GM12878 (cell line): Measurements from ENCODE around the gene CCZ1B. TPM values are rescaled to one million over a fixed set of nuclear protein-coding genes. Genes with fewer than 3 reads are reported as not detected.

Source experiments
- ATAC-seq: fragments of 200-7000 bp; cut with Tn5 transposase; 3 replicates; pipeline ENCODE4 v1.9.1; 2020; ENCODE audit warnings: mild to moderate bottlenecking, moderate library complexity
- BruUV-seq: library from RNA; stranded (reverse); fragments of 400-500 nt; replicated peaks from 2 replicates; lab custom pipeline; 2021; lab: Mats Ljungman, UMichigan
- CTCF ChIA-PET: fragments of 300-600 bp; sonication (Branson Sonifier 250); formaldehyde crosslinking; extraction: SDS; loops from one replicate; lab custom pipeline; 2021; ENCODE audit warnings: inconsistent platforms; lab: Yijun Ruan, JAX
- POLR2A ChIA-PET: fragments of 350-600 bp; formaldehyde crosslinking; extraction: SDS; loops from one replicate; lab custom pipeline; 2021; ENCODE audit warnings: inconsistent platforms; lab: Charles Lee
- RAD21 ChIA-PET: fragments of 300-600 bp; sonication (Branson Sonifier 250); formaldehyde crosslinking; loops from one replicate; lab custom pipeline; 2023; ENCODE audit warnings: antibody characterized with exemption; ENCODE audit not compliant: unreplicated experiment; lab: Charles Lee
- SMC1A ChIA-PET: fragments of 300-600 bp; sonication (Branson Sonifier 250); formaldehyde crosslinking; loops from one replicate; lab custom pipeline; 2023; ENCODE audit not compliant: unreplicated experiment, uncharacterized antibody; lab: Charles Lee
- DNase-seq: peaks from one replicate; pipeline ENCODE4 v3.0.0-alpha.2; 2011; ENCODE audit warnings: low read depth, low spot score
- FAIRE-seq: peaks from 3 replicates; lab custom pipeline; 2011; peaks lifted over from hg19 to GRCh38; lab: Jason Lieb, UNC
- H2AFZ ChIP-seq: 2 replicates; pipeline ENCODE4 v1.6.0; 2011; ENCODE audit warnings: low read depth, low read length, control low read depth; ENCODE audit not compliant: control insufficient read depth
- H3K27ac ChIP-seq: 2 replicates; pipeline ENCODE4 v1.5.1; 2011; ENCODE audit warnings: control low read depth; ENCODE audit not compliant: control insufficient read depth, insufficient read depth
- H3K27me3 ChIP-seq, 2 experiments: replicated peaks in 1 of 2; 2 replicates each; pipeline versions ENCODE4 v1.6.0 to v1.6.1; 2011; ENCODE audit warnings: low read length in 1 of 2; ENCODE audit not compliant: control insufficient read depth in 2 of 2, insufficient read depth in 2 of 2
- H3K36me3 ChIP-seq, 2 experiments: 2 replicates each; pipeline ENCODE4 v1.5.1; 2011; ENCODE audit warnings: low read length in 1 of 2; ENCODE audit not compliant: control insufficient read depth in 2 of 2, insufficient read depth in 2 of 2
- H3K4me1 ChIP-seq: 2 replicates; pipeline ENCODE4 v1.6.1; 2011; ENCODE audit warnings: mild to moderate bottlenecking, low read length, moderate library complexity, mixed read lengths; ENCODE audit not compliant: control insufficient read depth, insufficient read depth
- H3K4me2 ChIP-seq: 2 replicates; pipeline ENCODE4 v1.6.0; 2011; ENCODE audit warnings: control low read depth; ENCODE audit not compliant: control insufficient read depth, insufficient read depth
- H3K4me3 ChIP-seq: fragments of 200-600 bp; sonication (generic); 2 replicates; pipeline ENCODE4 v1.5.1; 2016
- H3K79me2 ChIP-seq: 2 replicates; pipeline ENCODE4 v1.6.0; 2011; ENCODE audit warnings: low read length; ENCODE audit not compliant: control insufficient read depth, insufficient read depth
- H3K9ac ChIP-seq: 2 replicates; pipeline ENCODE4 v1.8.0; 2011; ENCODE audit warnings: low read length, control low read depth, mixed read lengths; ENCODE audit not compliant: control insufficient read depth, insufficient read depth
- H3K9me3 ChIP-seq: replicated peaks from 3 replicates; pipeline ENCODE4 v1.5.1; 2011; ENCODE audit warnings: mild to moderate bottlenecking, low read length; ENCODE audit not compliant: control insufficient read depth, insufficient read depth
- H4K20me1 ChIP-seq: 2 replicates; pipeline ENCODE4 v1.6.0; 2011; ENCODE audit not compliant: control insufficient read depth, insufficient read depth
- BMI1 ChIP-seq: fragments of 450-650 bp; IDR thresholded peaks from 2 replicates; pipeline ENCODE4 v1.6.1; 2016; ENCODE audit warnings: mild to moderate bottlenecking, moderate library complexity, borderline replicate concordance
- ESRRA ChIP-seq: IDR thresholded peaks from 2 replicates; pipeline ENCODE4 v1.6.1; 2012; ENCODE audit warnings: mild to moderate bottlenecking, low read length, improper control_type of control experiment
- MXI1 ChIP-seq: fragments of 150-350 bp; IDR thresholded peaks from 2 replicates; pipeline ENCODE4 v1.6.1; 2011; ENCODE audit warnings: low read depth, mild to moderate bottlenecking, inconsistent platforms, low read length, improper control_type of control experiment
- PBX3 ChIP-seq: IDR thresholded peaks from 2 replicates; pipeline ENCODE4 v1.6.1; 2011; ENCODE audit warnings: mild to moderate bottlenecking, low read depth, low read length, moderate library complexity; ENCODE audit not compliant: insufficient replicate concordance
- REST ChIP-seq: IDR thresholded peaks from 2 replicates; pipeline ENCODE4 v1.6.1; 2012; ENCODE audit warnings: mild to moderate bottlenecking, low read depth, low read length
- WGBS: methylation state at CpG from one replicate; pipeline ENCODE4 v1.1.6; 2016; ENCODE audit warnings: low lambda C conversion rate; ENCODE audit not compliant: insufficient replicate concordance, insufficient coverage; ENCODE audit errors: missing lambda C conversion rate; 5-methylcytosine and 5-hydroxymethylcytosine counted together
- in situ Hi-C: fragments of 300-500 bp; cut with MboI; formaldehyde crosslinking; loops from 9 replicates; pipeline ENCODE4 v1.14.3; 2018; ENCODE audit warnings: mixed read lengths
- intact Hi-C: fragments of 100-400 bp; cut with micrococcal nuclease; formaldehyde crosslinking; loops from one replicate; pipeline ENCODE4 v1.14.2; 2022; ENCODE audit not compliant: unreplicated experiment
- polyA plus RNA-seq, 11 experiments: library from polyadenylated mRNA; depleted of rRNA in 4 of 11; unstranded in 6 of 11; stranded (reverse) in 5 of 11; fragments of >200 nt; fragmentation: Nextera tagmentation in 4 of 11; fragmentation: Illumina TruSeq in 1 of 11; extraction: Ambion mirVana in 4 of 11; extraction: Trizol in 1 of 11; gene quantifications; 1 replicate in 1 of 11; 2 replicates in 10 of 11; pipeline versions ENCODE4 v1.2.1 to v1.2.3, GENCODE V29; 2011 to 2016; ENCODE audit warnings: inconsistent platforms in 2 of 11, missing spikeins in 2 of 11, low read depth in 1 of 11
- total RNA-seq, 4 experiments: library from RNA; depleted of rRNA in 3 of 4; stranded (reverse); fragments of >200 nt in 3 of 4; fragmentation: Illumina TruSeq in 1 of 4; extraction: Trizol in 1 of 4; gene quantifications; 2 replicates each; pipeline versions ENCODE4 v1.2.1 to v1.2.3, GENCODE V29; 2013 to 2021
- TF ChIP-seq, protein P1 (sequence below): IDR thresholded peaks from 2 replicates; pipeline ENCODE4 v1.6.1; 2011; ENCODE audit warnings: borderline replicate concordance, low read depth, mild to moderate bottlenecking, moderate library complexity, low read length; ENCODE audit not compliant: insufficient read depth, poor library complexity, severe bottlenecking

CCZ1B gene
- total and polyA plus RNA-seq, 10 of the 15 experiments (the other 5 are each of a cell fraction or from before 2014, with no cell fraction given): 18.0 to 91.6 (median 35.2) TPM

GRCh38 chr7:6833636-6834035 lies 7.6 kb upstream of the CCZ1B start:
- H3K4me2 ChIP-seq: no peak overlapping the region
- H3K79me2 ChIP-seq: no peaks in the 10 kb centered on the region
- ATAC-seq: no peak
- BruUV-seq: no TSS peak
- H3K27ac ChIP-seq: no peak overlapping the region
- intact Hi-C loops: no loop called here
- CTCF ChIA-PET: no interaction called here
- H4K20me1 ChIP-seq: no peaks in the 10 kb centered on the region
- H3K4me1 ChIP-seq: no peaks in the 10 kb centered on the region
- WGBS: 23% methylated on average over 6 of the region's 6 CpGs
- DNase-seq: no peak
- H3K36me3 ChIP-seq: no peaks in the 10 kb centered on the region
- H3K4me3 ChIP-seq: no peak overlapping the region
- no peak for TF ChIP-seq MXI1
- TF ChIP-seq BMI1: no peak
- peak; percentile 3 for TF ChIP-seq PBX3
- TF ChIP-seq, protein P1, sequence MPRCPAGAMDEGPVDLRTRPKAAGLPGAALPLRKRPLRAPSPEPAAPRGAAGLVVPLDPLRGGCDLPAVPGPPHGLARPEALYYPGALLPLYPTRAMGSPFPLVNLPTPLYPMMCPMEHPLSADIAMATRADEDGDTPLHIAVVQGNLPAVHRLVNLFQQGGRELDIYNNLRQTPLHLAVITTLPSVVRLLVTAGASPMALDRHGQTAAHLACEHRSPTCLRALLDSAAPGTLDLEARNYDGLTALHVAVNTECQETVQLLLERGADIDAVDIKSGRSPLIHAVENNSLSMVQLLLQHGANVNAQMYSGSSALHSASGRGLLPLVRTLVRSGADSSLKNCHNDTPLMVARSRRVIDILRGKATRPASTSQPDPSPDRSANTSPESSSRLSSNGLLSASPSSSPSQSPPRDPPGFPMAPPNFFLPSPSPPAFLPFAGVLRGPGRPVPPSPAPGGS: peak; percentile 93
- TF ChIP-seq ESRRA: no peak
- TF ChIP-seq REST: no peak
- POLR2A ChIA-PET: no interaction called here
- no peaks in the 10 kb centered on the region for H3K9me3 ChIP-seq
- H3K9ac ChIP-seq: no peak overlapping the region
- SMC1A ChIA-PET: no interaction called here
- FAIRE-seq: no peak
- no peak overlapping the region for H2AFZ ChIP-seq
- in situ Hi-C loops: no loop called here
- RAD21 ChIA-PET: no interaction called here
- H3K27me3 ChIP-seq: no peaks in the 10 kb centered on the region; a peak in 1 of 4 replicates
